ENCODE data around the gene DNASE1L2. TPM values are rescaled to one million over a fixed set of nuclear protein-coding genes. Genes with fewer than 3 reads are reported as not detected.

DNASE1L2 gene
- total RNA-seq, 2 experiments from 2014 or later = 6.6 to 9.8 TPM

DNA sequence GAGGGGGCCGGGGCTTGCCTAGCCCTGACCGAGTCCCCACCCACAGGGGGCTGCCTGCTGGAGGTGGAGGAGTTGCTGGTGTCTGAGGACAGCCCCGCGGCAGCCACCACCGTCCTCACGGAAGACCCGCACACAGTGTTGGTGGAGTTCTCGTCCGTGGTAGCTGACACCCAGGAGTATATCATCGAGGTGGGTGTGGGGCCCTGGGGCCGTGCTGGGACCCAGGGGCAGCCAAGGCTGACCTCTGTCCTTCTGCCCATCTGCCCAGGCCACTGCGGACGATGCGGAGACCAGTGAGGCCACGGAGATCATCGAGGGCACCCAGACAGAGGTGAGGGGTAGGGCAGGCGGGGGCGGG lies 1.5 kb upstream of the DNASE1L2 start:
- no peaks in the 10 kb centered on the region for H3K9me3 ChIP-seq (ENCODE audit: low read length)
- no peak overlapping the region for H3K4me2 ChIP-seq (ENCODE audit: low read length)
- H3K4me3 ChIP-seq (ENCODE audit: low read depth, low read length, poor library complexity, severe bottlenecking) = no peak overlapping the region
- intact Hi-C loops (cut with micrococcal nuclease; ENCODE audit: unreplicated experiment) = no loop called here
- no peaks in the 10 kb centered on the region for H3K9me2 ChIP-seq (ENCODE audit: insufficient read depth, low read length)
- H2AFZ ChIP-seq (ENCODE audit: low read length) = no peak overlapping the region
- DNase-seq (ENCODE audit: low spot score) = no peak
- H3K79me2 ChIP-seq (ENCODE audit: insufficient read depth, low read depth, low read length) = no peaks in the 10 kb centered on the region
- H3K4me1 ChIP-seq (ENCODE audit: insufficient read depth, low read length, poor library complexity, severe bottlenecking) = no peaks in the 10 kb centered on the region
- no TSS peak for BruUV-seq (replicated peaks)
- H3K27ac ChIP-seq (ENCODE audit: low read depth, low read length, poor library complexity, severe bottlenecking) = no peak overlapping the region
- no peak for TF ChIP-seq EZH2phosphoT487 (IDR thresholded peaks at IDR 0.05; ENCODE audit: borderline replicate concordance, low read depth, low read length)
- TF ChIP-seq, protein P1, sequence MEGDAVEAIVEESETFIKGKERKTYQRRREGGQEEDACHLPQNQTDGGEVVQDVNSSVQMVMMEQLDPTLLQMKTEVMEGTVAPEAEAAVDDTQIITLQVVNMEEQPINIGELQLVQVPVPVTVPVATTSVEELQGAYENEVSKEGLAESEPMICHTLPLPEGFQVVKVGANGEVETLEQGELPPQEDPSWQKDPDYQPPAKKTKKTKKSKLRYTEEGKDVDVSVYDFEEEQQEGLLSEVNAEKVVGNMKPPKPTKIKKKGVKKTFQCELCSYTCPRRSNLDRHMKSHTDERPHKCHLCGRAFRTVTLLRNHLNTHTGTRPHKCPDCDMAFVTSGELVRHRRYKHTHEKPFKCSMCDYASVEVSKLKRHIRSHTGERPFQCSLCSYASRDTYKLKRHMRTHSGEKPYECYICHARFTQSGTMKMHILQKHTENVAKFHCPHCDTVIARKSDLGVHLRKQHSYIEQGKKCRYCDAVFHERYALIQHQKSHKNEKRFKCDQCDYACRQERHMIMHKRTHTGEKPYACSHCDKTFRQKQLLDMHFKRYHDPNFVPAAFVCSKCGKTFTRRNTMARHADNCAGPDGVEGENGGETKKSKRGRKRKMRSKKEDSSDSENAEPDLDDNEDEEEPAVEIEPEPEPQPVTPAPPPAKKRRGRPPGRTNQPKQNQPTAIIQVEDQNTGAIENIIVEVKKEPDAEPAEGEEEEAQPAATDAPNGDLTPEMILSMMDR (conservative IDR thresholded peaks at IDR 0.05; ENCODE audit: low read length) = no peak
- H4K20me1 ChIP-seq (ENCODE audit: insufficient read depth, low read length) = no peaks in the 10 kb centered on the region
- ChIA-PET POLR2A (no interaction called here), CTCF (ENCODE audit: unreplicated experiment) (no interaction called here)
- H3K36me3 ChIP-seq (ENCODE audit: insufficient read depth, low read length) = peaks cover 79% of the 10 kb centered on the region

DNA sequence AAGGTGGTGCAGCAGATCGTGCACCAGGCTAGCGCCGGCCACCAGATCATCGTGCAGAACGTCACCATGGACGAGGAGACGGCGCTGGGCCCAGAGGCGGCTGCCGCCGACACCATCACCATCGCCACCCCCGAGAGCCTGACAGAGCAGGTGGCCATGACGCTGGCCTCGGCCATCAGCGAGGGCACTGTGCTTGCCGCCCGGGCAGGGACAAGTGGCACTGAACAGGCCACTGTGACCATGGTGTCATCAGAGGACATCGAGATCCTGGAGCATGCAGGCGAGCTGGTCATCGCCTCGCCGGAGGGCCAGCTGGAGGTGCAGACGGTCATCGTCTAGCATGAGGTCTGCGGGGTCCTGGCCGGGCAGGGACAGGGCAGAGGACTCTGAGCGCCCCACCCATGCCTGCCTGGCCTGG lies 1.0 kb upstream of the DNASE1L2 start:
- Histone ChIP-seq H2AFZ (ENCODE audit: low read length) (no peak overlapping the region), H3K79me2 (ENCODE audit: insufficient read depth, low read depth, low read length) (no peaks in the 10 kb centered on the region), H3K4me2 (ENCODE audit: low read length) (no peak overlapping the region), H3K9me2 (ENCODE audit: insufficient read depth, low read length) (no peaks in the 10 kb centered on the region), H4K20me1 (ENCODE audit: insufficient read depth, low read length) (no peaks in the 10 kb centered on the region), H3K4me1 (ENCODE audit: insufficient read depth, low read length, poor library complexity, severe bottlenecking) (no peaks in the 10 kb centered on the region), H3K9me3 (ENCODE audit: low read length) (no peaks in the 10 kb centered on the region), H3K36me3 (ENCODE audit: insufficient read depth, low read length) (peaks cover 76% of the 10 kb centered on the region), H3K27ac (ENCODE audit: low read depth, low read length, poor library complexity, severe bottlenecking) (no peak overlapping the region), H3K4me3 (ENCODE audit: low read depth, low read length, poor library complexity, severe bottlenecking) (no peak overlapping the region)
- TF ChIP-seq, protein P1 (conservative IDR thresholded peaks at IDR 0.05; ENCODE audit: low read length) = no peak
- no peak for TF ChIP-seq EZH2phosphoT487 (IDR thresholded peaks at IDR 0.05; ENCODE audit: borderline replicate concordance, low read depth, low read length)
- BruUV-seq (replicated peaks) = no TSS peak
- DNase-seq (ENCODE audit: low spot score) = no peak
- CTCF ChIA-PET (ENCODE audit: unreplicated experiment) = interaction anchor here (0.6 kb wide), 1 partner anchor 14 kb away, joined by 16 read pairs; no protein-coding TSS in a partner anchor
- POLR2A ChIA-PET = no interaction called here
- intact Hi-C loops (cut with micrococcal nuclease; ENCODE audit: unreplicated experiment) = no loop called here

DNA sequence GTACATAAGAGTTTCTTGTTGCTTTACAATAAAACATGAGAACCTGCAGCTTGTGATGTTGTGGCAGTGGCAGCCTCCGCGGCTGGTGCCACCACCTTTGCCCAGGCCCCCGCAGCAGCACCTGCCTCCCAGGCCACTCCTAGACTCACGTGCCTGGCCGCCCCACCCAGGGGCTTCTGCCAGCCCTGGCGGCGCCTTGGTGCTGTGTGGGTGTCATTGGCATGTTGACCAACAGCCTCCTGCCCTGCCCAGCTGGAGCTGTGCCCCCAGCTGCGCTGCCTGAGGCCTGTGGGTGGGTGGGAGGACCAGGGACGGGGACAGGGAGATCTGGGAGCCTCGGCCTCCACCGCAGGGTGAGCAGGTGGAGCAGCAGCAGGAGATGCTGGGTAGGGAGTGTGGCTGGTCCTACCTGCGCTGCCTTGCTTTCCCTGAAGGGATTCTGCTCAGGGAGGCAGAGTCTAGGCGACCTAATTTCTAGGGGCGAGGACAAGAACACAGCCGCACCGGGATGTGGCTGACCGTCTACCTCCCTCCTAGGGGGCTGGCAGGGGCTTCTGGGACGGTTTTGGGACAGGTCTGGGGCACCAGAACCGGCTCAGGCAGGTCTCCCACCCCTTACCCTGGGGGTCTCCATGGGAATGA lies 428 bp upstream of the DNASE1L2 start:
- ChIA-PET CTCF (ENCODE audit: unreplicated experiment) (interaction anchor here (0.6 kb wide), 1 partner anchor 14 kb away, joined by 16 read pairs; no protein-coding TSS in a partner anchor), POLR2A (no interaction called here)
- Histone ChIP-seq H3K9me2 (ENCODE audit: insufficient read depth, low read length) (no peaks in the 10 kb centered on the region), H2AFZ (ENCODE audit: low read length) (no peak overlapping the region), H3K4me3 (ENCODE audit: low read depth, low read length, poor library complexity, severe bottlenecking) (no peak overlapping the region), H4K20me1 (ENCODE audit: insufficient read depth, low read length) (no peaks in the 10 kb centered on the region), H3K36me3 (ENCODE audit: insufficient read depth, low read length) (peaks cover 72% of the 10 kb centered on the region), H3K4me1 (ENCODE audit: insufficient read depth, low read length, poor library complexity, severe bottlenecking) (no peaks in the 10 kb centered on the region), H3K79me2 (ENCODE audit: insufficient read depth, low read depth, low read length) (no peaks in the 10 kb centered on the region), H3K27ac (ENCODE audit: low read depth, low read length, poor library complexity, severe bottlenecking) (no peak overlapping the region), H3K9me3 (ENCODE audit: low read length) (no peaks in the 10 kb centered on the region), H3K4me2 (ENCODE audit: low read length) (no peak overlapping the region)
- intact Hi-C loops (cut with micrococcal nuclease; ENCODE audit: unreplicated experiment) = no loop called here
- TF ChIP-seq EZH2phosphoT487 (IDR thresholded peaks at IDR 0.05; ENCODE audit: borderline replicate concordance, low read depth, low read length) = no peak
- TF ChIP-seq, protein P1 (conservative IDR thresholded peaks at IDR 0.05; ENCODE audit: low read length) = no peak
- no peak for DNase-seq (ENCODE audit: low spot score)
- BruUV-seq (replicated peaks) = no TSS peak

All from OCI-LY7 (cell line).